Prostate gland (tissue), 2 donors: ENCODE measurements around the gene KIFC1. TPM values are rescaled to one million over a fixed set of nuclear protein-coding genes. Genes with fewer than 3 reads are reported as not detected.

Experiments used
- DNase-seq: peaks from one replicate; pipeline ENCODE4 v3.0.0-alpha.2; 2019; ENCODE audit warnings: low spot score
- H3K27ac ChIP-seq, 2 donors: fragments of 200-600 bp; sonication (generic); 2 replicates each; pipeline ENCODE4 v1.5.1; 2017 to 2019
- H3K27me3 ChIP-seq: fragments of 200-600 bp; sonication (generic); replicated peaks from 2 replicates; pipeline ENCODE4 v1.5.1; 2019; ENCODE audit not compliant: insufficient read depth
- H3K36me3 ChIP-seq, 2 donors: fragments of 200-600 bp; sonication (generic); 1 replicate in 1 of 2; 2 replicates in 1 of 2; pipeline versions ENCODE4 v1.5.1 to v1.8.1; 2017 to 2019
- H3K4me1 ChIP-seq: fragments of 200-600 bp; sonication (generic); replicated peaks from 2 replicates; pipeline ENCODE4 v1.5.1; 2019
- H3K4me3 ChIP-seq, 2 donors: fragments of 200-600 bp; sonication (generic); 2 replicates each; pipeline ENCODE4 v1.5.1; 2017 to 2019
- H3K9me3 ChIP-seq: fragments of 200-600 bp; sonication (generic); 2 replicates; pipeline ENCODE4 v1.5.1; 2017
- CTCF ChIP-seq, 4 experiments: fragments of 200-600 bp in 2 of 4; fragments of 450-650 bp in 2 of 4; sonication (generic) in 2 of 4; IDR thresholded peaks; 1 replicate in 3 of 4; 2 replicates in 1 of 4; pipeline ENCODE4 v1.5.1; 2016 to 2019; ENCODE audit warnings: antibody characterized with exemption in 4 of 4, mild to moderate bottlenecking in 2 of 4, moderate library complexity in 2 of 4
- POLR2A ChIP-seq: fragments of 450-650 bp; IDR thresholded peaks from one replicate; pipeline ENCODE4 v1.6.1; 2016; ENCODE audit warnings: antibody characterized with exemption, mild to moderate bottlenecking
- POLR2AphosphoS5 ChIP-seq: sonication (generic); formaldehyde crosslinking; IDR thresholded peaks from one replicate; pipeline ENCODE4 v1.6.1; 2017; ENCODE audit warnings: antibody characterized with exemption
- WGBS: methylation state at CpG from one replicate; pipeline ENCODE4 v1.1.5; 2018; 5-methylcytosine and 5-hydroxymethylcytosine counted together
- intact Hi-C: fragments of 100-400 bp; cut with DNase I; formaldehyde crosslinking; loops from one replicate; pipeline ENCODE4 v1.14.2; 2022
- total RNA-seq, 2 donors: library from RNA; depleted of rRNA; stranded (reverse); fragments of >200 nt; gene quantifications; one replicate each; pipeline ENCODE4 v1.1.0, GENCODE V29; 2016

KIFC1 gene
- total RNA-seq, 2 donors from 2014 or later = 5.8 to 6.5 TPM

GRCh38 chr6:33431880-33432541 lies 40.4 kb downstream of the KIFC1 start:
- intact Hi-C loops = loop anchor here (10.0 kb wide), 1 partner anchor 143 kb away; no protein-coding TSS in a partner anchor
- WGBS = 65% methylated on average over 12 of the region's 12 CpGs
- Histone ChIP-seq H3K27ac (no peak overlapping the region), H3K4me3 (no peak overlapping the region), H3K36me3 (no peaks in the 10 kb centered on the region), H3K4me1 (no peaks in the 10 kb centered on the region), H3K9me3 (no peaks in the 10 kb centered on the region), H3K27me3 (no peaks in the 10 kb centered on the region)
- DNase-seq = no peak
- TF ChIP-seq POLR2AphosphoS5 = no peak
- no peak for TF ChIP-seq CTCF (IDR thresholded peaks at IDR 0.05)
- no peak for TF ChIP-seq POLR2A

- H3K4me3 ChIP-seq = no peak overlapping the region
- TF ChIP-seq POLR2A = no peak
- no peak for TF ChIP-seq POLR2AphosphoS5
- no peak for TF ChIP-seq CTCF (IDR thresholded peaks at IDR 0.05)
- H3K9me3 ChIP-seq = no peaks in the 10 kb centered on the region
- intact Hi-C loops = loop anchor here (10.0 kb wide), 1 partner anchor 142 kb away; no protein-coding TSS in a partner anchor
- H3K4me1 ChIP-seq = no peaks in the 10 kb centered on the region
- no peak for DNase-seq
- H3K36me3 ChIP-seq = peaks cover under 1 to 2% of the 10 kb centered on the region in 2 donors
- H3K27ac ChIP-seq = no peak overlapping the region
- WGBS = 70% methylated on average over 10 of the region's 10 CpGs
- H3K27me3 ChIP-seq = no peaks in the 10 kb centered on the region
Observed at GRCh38 chr6:33432546-33432945, 40.9 kb downstream of the KIFC1 start.

- DNase-seq = no peak
- WGBS = 94% methylated on average over 1 of the region's 1 CpG
- intact Hi-C loops = loop anchor here (10.0 kb wide), 1 partner anchor 142 kb away; no protein-coding TSS in a partner anchor
- no peaks in the 10 kb centered on the region for H3K9me3 ChIP-seq
- H3K36me3 ChIP-seq = peaks cover 2 to 7% of the 10 kb centered on the region in 2 donors
- no peaks in the 10 kb centered on the region for H3K4me1 ChIP-seq
- no peak overlapping the region for H3K27ac ChIP-seq
- TF ChIP-seq POLR2A (no peak), CTCF (IDR thresholded peaks at IDR 0.05) (no peak), POLR2AphosphoS5 (no peak)
- no peaks in the 10 kb centered on the region for H3K27me3 ChIP-seq
- no peak overlapping the region for H3K4me3 ChIP-seq
Observed at GRCh38 chr6:33433001-33433543, 41.4 kb downstream of the KIFC1 start.

GRCh38 chr6:33433544-33434191 lies 42.0 kb downstream of the KIFC1 start:
- Histone ChIP-seq H3K27me3 (no peaks in the 10 kb centered on the region), H3K4me3 (no peak overlapping the region), H3K27ac (no peak overlapping the region), H3K36me3 (peaks cover 2 to 9% of the 10 kb centered on the region in 2 donors), H3K9me3 (no peaks in the 10 kb centered on the region), H3K4me1 (no peaks in the 10 kb centered on the region)
- TF ChIP-seq POLR2AphosphoS5 (no peak), POLR2A (no peak), CTCF (IDR thresholded peaks at IDR 0.05) (no peak)
- WGBS = 27% methylated on average over 16 of the region's 17 CpGs
- intact Hi-C loops = loop anchor here (10.0 kb wide), 1 partner anchor 141 kb away; no protein-coding TSS in a partner anchor
- no peak for DNase-seq
